Calu3 (cell line): Measurements from ENCODE around the gene ANO2. TPM values are rescaled to one million over a fixed set of nuclear protein-coding genes. Genes with fewer than 3 reads are reported as not detected.

ENCODE experiments used
- BruUV-seq: library from RNA; stranded (reverse); fragments of 400-500 nt; replicated peaks from 2 replicates; lab custom pipeline; 2021; lab: Mats Ljungman, UMichigan
- CTCF ChIA-PET: fragments of 300-600 bp; sonication (Branson Sonifier 250); formaldehyde crosslinking; loops from one replicate; lab custom pipeline; 2022; ENCODE audit warnings: antibody characterized with exemption; lab: Charles Lee
- DNase-seq: peaks from one replicate; pipeline ENCODE4 v3.0.0; 2022
- H3K27ac Mint-ChIP-seq: one replicate; pipeline ENCODE4 v1.8.0; 2022; ENCODE audit warnings: mixed read lengths; ENCODE audit not compliant: unreplicated experiment
- H3K27me3 Mint-ChIP-seq: one replicate; pipeline ENCODE4 v1.8.0; 2022; ENCODE audit warnings: mixed read lengths; ENCODE audit not compliant: unreplicated experiment
- H3K36me3 Mint-ChIP-seq: one replicate; pipeline ENCODE4 v1.8.0; 2022; ENCODE audit warnings: mild to moderate bottlenecking, moderate library complexity, mixed read lengths; ENCODE audit not compliant: insufficient read depth, unreplicated experiment
- H3K4me1 Mint-ChIP-seq: one replicate; pipeline ENCODE4 v1.8.0; 2022; ENCODE audit warnings: mild to moderate bottlenecking, low read depth, mixed read lengths; ENCODE audit not compliant: unreplicated experiment
- H3K4me3 Mint-ChIP-seq: one replicate; pipeline ENCODE4 v1.8.0; 2022; ENCODE audit warnings: mild to moderate bottlenecking, low read depth, moderate library complexity, mixed read lengths; ENCODE audit not compliant: unreplicated experiment
- H3K9me3 Mint-ChIP-seq: one replicate; pipeline ENCODE4 v1.8.0; 2022; ENCODE audit warnings: low read depth, mixed read lengths; ENCODE audit not compliant: unreplicated experiment
- intact Hi-C: fragments of 100-400 bp; cut with micrococcal nuclease; formaldehyde crosslinking; loops from one replicate; pipeline ENCODE4 v1.10.0; 2022; ENCODE audit not compliant: unreplicated experiment
- total RNA-seq: library from RNA; stranded (reverse); gene quantifications from 2 replicates; pipeline ENCODE4 v1.2.3, GENCODE V29; 2022
- TF ChIP-seq, protein P1 (sequence below): fragments of 200-600 bp; IDR thresholded peaks from one replicate; pipeline ENCODE4 v1.8.0; 2022; ENCODE audit warnings: antibody characterized with exemption; ENCODE audit not compliant: unreplicated experiment

The ANO2 gene
- total RNA-seq, 1 experiment from 2014 or later = not detected

DNA sequence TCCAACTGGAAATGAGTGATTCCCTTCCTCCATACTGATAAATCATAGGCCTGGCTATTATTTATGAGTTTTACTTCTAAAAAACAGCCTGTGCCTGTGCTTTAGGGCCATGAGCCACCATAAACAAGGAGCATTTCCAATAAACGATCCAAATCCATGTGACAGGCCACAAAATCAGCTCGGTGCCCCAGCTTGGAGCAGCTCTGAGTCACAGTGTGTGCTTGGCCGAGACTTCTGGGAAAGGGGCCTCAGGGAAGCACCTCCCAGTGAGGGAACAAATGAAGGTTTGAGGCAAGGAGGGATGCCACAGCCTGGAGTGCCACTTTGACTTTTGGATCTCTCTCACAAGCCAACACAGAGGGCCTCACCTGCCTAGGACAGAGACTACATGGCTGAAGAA, 322.8 kb downstream of the ANO2 start:
- CTCF ChIA-PET = no interaction called here
- no peaks in the 10 kb centered on the region for H3K27me3 Mint-ChIP-seq

DNA sequence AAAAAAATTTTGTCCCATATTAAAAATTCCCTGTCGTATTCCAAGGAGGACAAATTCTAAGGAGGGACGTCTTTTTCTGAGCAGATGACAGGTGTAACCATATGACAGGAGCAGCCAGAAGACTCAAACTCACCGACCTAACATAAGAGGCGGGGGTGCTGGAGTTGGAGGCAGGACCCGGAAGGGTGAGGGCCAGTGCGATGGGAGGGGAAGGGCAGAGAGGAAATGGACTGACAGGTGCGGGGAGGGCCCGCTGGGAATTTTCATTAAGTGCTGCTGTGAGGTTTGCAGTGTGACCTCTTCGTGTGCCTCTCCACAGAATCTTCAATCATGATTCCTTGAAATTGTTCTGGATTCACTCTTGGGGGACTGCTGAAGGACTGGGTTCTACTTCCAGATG, 323.7 kb downstream of the ANO2 start:
- TF ChIP-seq, protein P1, sequence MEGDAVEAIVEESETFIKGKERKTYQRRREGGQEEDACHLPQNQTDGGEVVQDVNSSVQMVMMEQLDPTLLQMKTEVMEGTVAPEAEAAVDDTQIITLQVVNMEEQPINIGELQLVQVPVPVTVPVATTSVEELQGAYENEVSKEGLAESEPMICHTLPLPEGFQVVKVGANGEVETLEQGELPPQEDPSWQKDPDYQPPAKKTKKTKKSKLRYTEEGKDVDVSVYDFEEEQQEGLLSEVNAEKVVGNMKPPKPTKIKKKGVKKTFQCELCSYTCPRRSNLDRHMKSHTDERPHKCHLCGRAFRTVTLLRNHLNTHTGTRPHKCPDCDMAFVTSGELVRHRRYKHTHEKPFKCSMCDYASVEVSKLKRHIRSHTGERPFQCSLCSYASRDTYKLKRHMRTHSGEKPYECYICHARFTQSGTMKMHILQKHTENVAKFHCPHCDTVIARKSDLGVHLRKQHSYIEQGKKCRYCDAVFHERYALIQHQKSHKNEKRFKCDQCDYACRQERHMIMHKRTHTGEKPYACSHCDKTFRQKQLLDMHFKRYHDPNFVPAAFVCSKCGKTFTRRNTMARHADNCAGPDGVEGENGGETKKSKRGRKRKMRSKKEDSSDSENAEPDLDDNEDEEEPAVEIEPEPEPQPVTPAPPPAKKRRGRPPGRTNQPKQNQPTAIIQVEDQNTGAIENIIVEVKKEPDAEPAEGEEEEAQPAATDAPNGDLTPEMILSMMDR = no peak
- no peaks in the 10 kb centered on the region for H3K27me3 Mint-ChIP-seq
- BruUV-seq = no TSS peak

More for the DNA sequence above, 322.8 kb downstream of the ANO2 start:
- Mint-ChIP-seq H3K9me3 (no peaks in the 10 kb centered on the region), H3K4me1 (no peaks in the 10 kb centered on the region), H3K4me3 (no peak overlapping the region), H3K27ac (no peak overlapping the region), H3K36me3 (no peaks in the 10 kb centered on the region)
- intact Hi-C loops = no loop called here
- TF ChIP-seq, protein P1 = no peak
- no peak for DNase-seq
- BruUV-seq = no TSS peak

DNA sequence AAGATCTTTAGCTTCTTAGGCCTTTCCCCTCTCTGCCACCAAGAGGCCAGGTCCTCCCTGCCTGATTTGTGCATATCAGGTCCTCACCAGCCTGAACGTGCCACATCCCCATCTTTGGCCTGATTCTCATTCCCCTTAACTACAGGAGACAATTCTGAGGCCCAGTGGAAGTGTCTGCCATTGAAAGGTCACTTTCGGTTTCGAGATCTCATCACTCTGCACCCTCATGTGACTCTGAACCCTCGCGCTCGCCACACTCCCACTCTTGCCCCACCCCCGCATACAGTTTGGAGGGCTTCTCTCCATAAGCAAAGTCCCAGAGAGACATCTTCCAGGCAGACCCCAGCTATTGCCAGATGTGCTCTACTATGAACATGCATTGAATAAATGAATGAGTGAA, 324.2 kb downstream of the ANO2 start:
- BruUV-seq = no TSS peak
- H3K9me3 Mint-ChIP-seq = no peaks in the 10 kb centered on the region

More for the DNA sequence above, 323.7 kb downstream of the ANO2 start:
- Mint-ChIP-seq H3K27ac (no peak overlapping the region), H3K36me3 (no peaks in the 10 kb centered on the region), H3K4me1 (no peaks in the 10 kb centered on the region), H3K9me3 (no peaks in the 10 kb centered on the region), H3K4me3 (no peak overlapping the region)
- CTCF ChIA-PET = no interaction called here
- DNase-seq = no peak
- intact Hi-C loops = no loop called here

DNA sequence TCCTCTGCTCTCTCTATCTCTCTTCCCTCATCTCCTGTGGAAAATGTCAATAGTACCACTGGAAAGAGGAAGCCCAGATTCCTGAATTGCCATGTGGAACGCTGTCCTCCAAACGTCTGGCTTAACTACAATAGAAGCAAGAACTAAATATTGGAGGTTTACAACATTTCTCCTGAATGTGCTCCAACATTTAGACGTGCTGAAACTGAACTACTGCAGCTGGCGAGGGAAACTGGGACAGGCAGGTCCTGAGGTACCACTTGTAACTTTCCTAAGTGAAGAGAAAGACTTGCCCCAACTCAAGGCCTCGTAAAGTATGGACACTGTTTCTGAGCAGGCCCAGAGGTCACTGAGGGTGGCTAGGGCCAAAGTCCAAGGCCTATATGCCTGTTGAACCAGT, 325.4 kb downstream of the ANO2 start:
- CTCF ChIA-PET = no interaction called here

More for the DNA sequence above, 324.2 kb downstream of the ANO2 start:
- Mint-ChIP-seq H3K4me3 (no peak overlapping the region), H3K4me1 (no peaks in the 10 kb centered on the region), H3K27me3 (no peaks in the 10 kb centered on the region), H3K36me3 (no peaks in the 10 kb centered on the region), H3K27ac (no peak overlapping the region)
- DNase-seq = no peak
- CTCF ChIA-PET = no interaction called here
- TF ChIP-seq, protein P1 = no peak
- intact Hi-C loops = no loop called here

More for the DNA sequence above, 325.4 kb downstream of the ANO2 start:
- no peak for DNase-seq
- no peaks in the 10 kb centered on the region for H3K4me1 Mint-ChIP-seq
- H3K27ac Mint-ChIP-seq = no peak overlapping the region
- BruUV-seq = no TSS peak
- H3K4me3 Mint-ChIP-seq = no peak overlapping the region
- H3K9me3 Mint-ChIP-seq = no peaks in the 10 kb centered on the region
- no peaks in the 10 kb centered on the region for H3K27me3 Mint-ChIP-seq
- TF ChIP-seq, protein P1 = no peak
- H3K36me3 Mint-ChIP-seq = no peaks in the 10 kb centered on the region
- intact Hi-C loops = no loop called here
